CD14-positive monocyte (primary cell): Measurements from ENCODE around the gene CEP83. TPM values are rescaled to one million over a fixed set of nuclear protein-coding genes. Genes with fewer than 3 reads are reported as not detected.

Experiments used
- DNase-seq, 3 donors: peaks; one replicate each; pipeline ENCODE4 v3.0.0-alpha.2; 2011 to 2022
- H2AFZ ChIP-seq: 2 replicates; pipeline ENCODE4 v1.6.0; 2012; ENCODE audit warnings: mild to moderate bottlenecking, low read depth, low read length, inconsistent platforms; ENCODE audit not compliant: insufficient read depth, poor library complexity, severe bottlenecking
- H3K27ac ChIP-seq, 2 donors: 1 replicate in 1 of 2; 2 replicates in 1 of 2; pipeline ENCODE4 v1.5.1; 2012 to 2013; ENCODE audit warnings: low read length in 2 of 2, control low read depth in 1 of 2, inconsistent platforms in 1 of 2, low read depth in 1 of 2, mild to moderate bottlenecking in 1 of 2
- H3K27me3 ChIP-seq, 2 donors: one replicate each; pipeline versions ENCODE4 v1.6.0 to v1.6.1; 2011 to 2013; ENCODE audit warnings: low read length in 2 of 2; ENCODE audit not compliant: control insufficient read depth in 2 of 2, insufficient read depth in 2 of 2
- H3K36me3 ChIP-seq, 2 donors: replicated peaks in 1 of 2; 1 replicate in 1 of 2; 2 replicates in 1 of 2; pipeline versions ENCODE4 v1.5.1 to v1.6.1; 2012 to 2013; ENCODE audit warnings: low read length in 2 of 2, control low read depth in 1 of 2, inconsistent platforms in 1 of 2, mild to moderate bottlenecking in 1 of 2; ENCODE audit not compliant: insufficient read depth in 2 of 2, control insufficient read depth in 1 of 2
- H3K4me1 ChIP-seq, 2 donors: 1 replicate in 1 of 2; 2 replicates in 1 of 2; pipeline versions ENCODE4 v1.5.1 to v1.6.1; 2012 to 2013; ENCODE audit warnings: low read length in 2 of 2, control low read depth in 1 of 2, inconsistent platforms in 1 of 2, mild to moderate bottlenecking in 1 of 2, moderate library complexity in 1 of 2; ENCODE audit not compliant: insufficient read depth in 2 of 2, control insufficient read depth in 1 of 2
- H3K4me2 ChIP-seq: replicated peaks from 2 replicates; pipeline ENCODE3; 2012; ENCODE audit warnings: low read length, moderate library complexity, mild to moderate bottlenecking; ENCODE audit not compliant: poor library complexity, severe bottlenecking; ENCODE audit errors: extremely low read depth
- H3K4me3 ChIP-seq, 3 experiments: fragments of 200-600 bp in 1 of 3; sonication (generic) in 1 of 3; replicated peaks in 1 of 3; 1 replicate in 2 of 3; 2 replicates in 1 of 3; pipeline ENCODE4 v1.5.1; 2011 to 2013; ENCODE audit warnings: low read length in 3 of 3, mild to moderate bottlenecking in 3 of 3, control low read depth in 2 of 3, low read depth in 2 of 3, inconsistent platforms in 1 of 3, moderate library complexity in 1 of 3
- H3K79me2 ChIP-seq: 2 replicates; pipeline ENCODE4 v1.6.0; 2012; ENCODE audit warnings: mild to moderate bottlenecking, control low read depth, inconsistent platforms, low read length, moderate library complexity; ENCODE audit not compliant: insufficient read depth
- H3K9ac ChIP-seq: 2 replicates; pipeline ENCODE4 v1.6.0; 2017; ENCODE audit warnings: low read length, mild to moderate bottlenecking; ENCODE audit not compliant: insufficient read depth, poor library complexity, severe bottlenecking
- H3K9me3 ChIP-seq, 2 donors: replicated peaks in 1 of 2; 1 replicate in 1 of 2; 2 replicates in 1 of 2; pipeline versions ENCODE4 v1.5.1 to v1.6.1; 2012 to 2013; ENCODE audit warnings: low read length in 2 of 2, control low read depth in 1 of 2; ENCODE audit not compliant: control insufficient read depth in 1 of 2, insufficient read depth in 1 of 2
- H4K20me1 ChIP-seq: 2 replicates; pipeline ENCODE4 v1.6.0; 2012; ENCODE audit warnings: mild to moderate bottlenecking, low read length, control low read depth, moderate library complexity; ENCODE audit not compliant: insufficient read depth
- H3K27ac Mint-ChIP-seq, 7 donors: one replicate each; pipeline ENCODE4 v1.8.0; 2020; ENCODE audit warnings: mild to moderate bottlenecking in 7 of 7, mixed read lengths in 7 of 7, moderate library complexity in 6 of 7, inconsistent platforms in 2 of 7
- H3K27me3 Mint-ChIP-seq, 3 donors: one replicate each; pipeline ENCODE4 v1.8.0; 2021 to 2022; ENCODE audit warnings: low read depth in 3 of 3, mild to moderate bottlenecking in 3 of 3, mixed read lengths in 3 of 3, moderate library complexity in 3 of 3, inconsistent platforms in 1 of 3
- H3K36me3 Mint-ChIP-seq, 2 donors: one replicate each; pipeline ENCODE4 v1.8.0; 2020; ENCODE audit warnings: mixed read lengths in 2 of 2, inconsistent platforms in 1 of 2, mild to moderate bottlenecking in 1 of 2
- H3K4me1 Mint-ChIP-seq: one replicate; pipeline ENCODE4 v1.8.0; 2020; ENCODE audit warnings: mild to moderate bottlenecking, mixed read lengths
- H3K4me3 Mint-ChIP-seq, 2 donors: one replicate each; pipeline ENCODE4 v1.8.0; 2020; ENCODE audit warnings: mild to moderate bottlenecking in 2 of 2, mixed read lengths in 2 of 2, moderate library complexity in 1 of 2
- H3K9me3 Mint-ChIP-seq, 7 donors: one replicate each; pipeline ENCODE4 v1.8.0; 2020 to 2022; ENCODE audit warnings: mixed read lengths in 7 of 7, mild to moderate bottlenecking in 6 of 7, moderate library complexity in 6 of 7, inconsistent platforms in 2 of 7
- CTCF ChIP-seq: fragments of 200-600 bp; IDR thresholded peaks from one replicate; pipeline ENCODE4 v1.8.0; 2022; ENCODE audit warnings: antibody characterized with exemption, mild to moderate bottlenecking
- WGBS: methylation state at CpG from one replicate; pipeline ENCODE4 v1.1.5; 2013; ENCODE audit warnings: missing lambda C conversion rate; ENCODE audit not compliant: insufficient coverage; 5-methylcytosine and 5-hydroxymethylcytosine counted together
- intact Hi-C, 2 donors: fragments of 100-400 bp; cut with micrococcal nuclease; formaldehyde crosslinking; loops; one replicate each; pipeline versions ENCODE4 v1.15.0 to v1.15.1; 2023
- polyA plus RNA-seq, 3 donors: library from polyadenylated mRNA; depleted of rRNA in 1 of 3; unstranded in 2 of 3; stranded (reverse) in 1 of 3; fragments of 300-500 nt in 2 of 3; fragments of >200 nt in 1 of 3; fragmentation: Illumina TruSeq in 2 of 3; gene quantifications; 1 replicate in 2 of 3; 2 replicates in 1 of 3; pipeline ENCODE4 v1.2.3, GENCODE V29; 2012 to 2021

Gene CEP83
- polyA plus RNA-seq, 3 donors, result 0.73 to 3.1 (median 1.0) TPM

GRCh38 chr12:94340573-94340972 lies 119.1 kb downstream of the CEP83 start:
- Histone ChIP-seq H3K4me2 (no peak overlapping the region), H4K20me1 (no peaks in the 10 kb centered on the region), H3K9ac (no peak overlapping the region), H3K27ac (no peak overlapping the region), H2AFZ (no peak overlapping the region), H3K79me2 (no peaks in the 10 kb centered on the region), H3K36me3 (peaks cover 0 to 4% of the 10 kb centered on the region in 2 donors), H3K4me3 (no peak overlapping the region), H3K27me3 (no peaks in the 10 kb centered on the region), H3K9me3 (peaks cover 0 to 3% of the 10 kb centered on the region in 2 donors), H3K4me1 (peaks cover 9 to 10% of the 10 kb centered on the region in 2 donors)
- no peak overlapping the region for H3K4me3 Mint-ChIP-seq
- WGBS, result 100% methylated on average over 5 of the region's 6 CpGs
- TF ChIP-seq CTCF, result no peak
- no peak for DNase-seq
- no peak overlapping the region for H3K27ac Mint-ChIP-seq
- peaks cover 12 to 17% of the 10 kb centered on the region in 2 donors for H3K36me3 Mint-ChIP-seq
- peaks cover 12% of the 10 kb centered on the region for H3K4me1 Mint-ChIP-seq
- peaks cover 0 to 8% (median 3%) of the 10 kb centered on the region in 7 donors for H3K9me3 Mint-ChIP-seq
- H3K27me3 Mint-ChIP-seq, result no peaks in the 10 kb centered on the region
- intact Hi-C loops, result no loop called here

- 100% methylated on average over 2 of the region's 4 CpGs for WGBS
- H3K9ac ChIP-seq, result no peak overlapping the region
- H3K27me3 ChIP-seq, result no peaks in the 10 kb centered on the region
- Mint-ChIP-seq H3K4me3 (no peak overlapping the region), H3K36me3 (peaks cover 14% of the 10 kb centered on the region in 2 donors), H3K27ac (no peak overlapping the region), H3K9me3 (no peaks in the 10 kb centered on the region), H3K4me1 (peaks cover 15% of the 10 kb centered on the region), H3K27me3 (no peaks in the 10 kb centered on the region)
- TF ChIP-seq CTCF, result no peak
- H4K20me1 ChIP-seq, result no peaks in the 10 kb centered on the region
- H3K27ac ChIP-seq, result no peak overlapping the region
- intact Hi-C loops, result no loop called here
- H3K9me3 ChIP-seq, result no peaks in the 10 kb centered on the region
- H3K79me2 ChIP-seq, result no peaks in the 10 kb centered on the region
- no peak overlapping the region for H2AFZ ChIP-seq
- H3K4me1 ChIP-seq, result peaks cover 9 to 10% of the 10 kb centered on the region in 2 donors
- no peak for DNase-seq
- H3K4me3 ChIP-seq, result no peak overlapping the region
- H3K36me3 ChIP-seq, result no peaks in the 10 kb centered on the region
- H3K4me2 ChIP-seq, result no peak overlapping the region
These were observed 121.5 kb downstream of the CEP83 start for GRCh38 chr12:94338006-94338794.
